Dermis microvascular lymphatic vessel endothelial cell (primary cell): ENCODE results near the gene SLC7A6OS. TPM values are rescaled to one million over a fixed set of nuclear protein-coding genes. Genes with fewer than 3 reads are reported as not detected.
"Not testable (repeated sequence)": the region's sequence is repeated elsewhere in the genome, so short reads cannot be mapped to it uniquely, and the experiment has no call there.

Source experiments
- DNase-seq, 2 donors: peaks; one replicate each; pipeline versions ENCODE4 v3.0.0 to v3.0.0-alpha.2; 2010; ENCODE audit warnings: low read depth in 2 of 2
- total RNA-seq: library from RNA; depleted of rRNA; stranded (reverse); fragments of >200 nt; gene quantifications from 2 replicates; pipeline ENCODE4 v1.2.1, GENCODE V29; 2014

Gene SLC7A6OS
- total RNA-seq, 1 donor from 2014 or later = 8.1 TPM

GRCh38 chr16:68298907-68299561 lies 11.7 kb downstream of the SLC7A6OS start:
- DNase-seq = no peak

- DNase-seq = no peak
Measured at GRCh38 chr16:68298312-68298711, 12.4 kb downstream of the SLC7A6OS start.

GRCh38 chr16:68297908-68298307 lies 12.8 kb downstream of the SLC7A6OS start:
- peak in 1 of 2 donors; percentile 22 for DNase-seq

GRCh38 chr16:68296693-68297092 lies 14.1 kb downstream of the SLC7A6OS start:
- DNase-seq = no peak

- DNase-seq = no peak
Measured at GRCh38 chr16:68296291-68296690, 14.5 kb downstream of the SLC7A6OS start.

- DNase-seq = no peak
Measured at GRCh38 chr16:68292425-68292824, 18.3 kb downstream of the SLC7A6OS start.

- no peak for DNase-seq
Measured at GRCh38 chr16:68291227-68291626, 19.5 kb downstream of the SLC7A6OS start.

- no peak for DNase-seq
Measured at GRCh38 chr16:68290450-68290849, 20.3 kb downstream of the SLC7A6OS start.

GRCh38 chr16:68289621-68290329 lies 21.0 kb downstream of the SLC7A6OS start:
- peak in 1 of 2 donors; percentile 63 for DNase-seq

- DNase-seq = no peak
Measured at GRCh38 chr16:68289202-68289601, 21.5 kb downstream of the SLC7A6OS start.

- DNase-seq = not testable (repeated sequence)
Measured at GRCh38 chr16:68288796-68289195, 21.9 kb downstream of the SLC7A6OS start.

GRCh38 chr16:68288252-68288650 lies 22.5 kb downstream of the SLC7A6OS start:
- no peak for DNase-seq

- DNase-seq = peak in 1 of 2 donors; percentile 81
Measured at GRCh38 chr16:68287276-68288251, 23.2 kb downstream of the SLC7A6OS start.

GRCh38 chr16:68286153-68287074 lies 24.3 kb downstream of the SLC7A6OS start:
- peak in 1 of 2 donors; percentile 29 for DNase-seq

GRCh38 chr16:68285683-68286082 lies 25.1 kb downstream of the SLC7A6OS start:
- no peak for DNase-seq

- no peak for DNase-seq
Measured at GRCh38 chr16:68284847-68285246, 25.9 kb downstream of the SLC7A6OS start.

- no peak for DNase-seq
Measured at GRCh38 chr16:68283801-68284598, 26.7 kb downstream of the SLC7A6OS start.

GRCh38 chr16:68283346-68283745 lies 27.4 kb downstream of the SLC7A6OS start:
- DNase-seq = no peak

- no peak for DNase-seq
Measured at GRCh38 chr16:68282064-68282452, 28.7 kb downstream of the SLC7A6OS start.
